HG03469 (cell line): ENCODE data around the gene LTBP1.
"Not testable (repeated sequence)": the region's sequence is repeated elsewhere in the genome, so short reads cannot be mapped to it uniquely, and the experiment has no call there.

Experiments
- ATAC-seq: cut with Tn5 transposase; IDR thresholded peaks from one replicate; pipeline ENCODE4 v1.9.1; 2021; ENCODE audit warnings: mild to moderate bottlenecking, moderate library complexity, moderate number of reproducible peaks; ENCODE audit not compliant: unreplicated experiment

The LTBP1 gene

DNA sequence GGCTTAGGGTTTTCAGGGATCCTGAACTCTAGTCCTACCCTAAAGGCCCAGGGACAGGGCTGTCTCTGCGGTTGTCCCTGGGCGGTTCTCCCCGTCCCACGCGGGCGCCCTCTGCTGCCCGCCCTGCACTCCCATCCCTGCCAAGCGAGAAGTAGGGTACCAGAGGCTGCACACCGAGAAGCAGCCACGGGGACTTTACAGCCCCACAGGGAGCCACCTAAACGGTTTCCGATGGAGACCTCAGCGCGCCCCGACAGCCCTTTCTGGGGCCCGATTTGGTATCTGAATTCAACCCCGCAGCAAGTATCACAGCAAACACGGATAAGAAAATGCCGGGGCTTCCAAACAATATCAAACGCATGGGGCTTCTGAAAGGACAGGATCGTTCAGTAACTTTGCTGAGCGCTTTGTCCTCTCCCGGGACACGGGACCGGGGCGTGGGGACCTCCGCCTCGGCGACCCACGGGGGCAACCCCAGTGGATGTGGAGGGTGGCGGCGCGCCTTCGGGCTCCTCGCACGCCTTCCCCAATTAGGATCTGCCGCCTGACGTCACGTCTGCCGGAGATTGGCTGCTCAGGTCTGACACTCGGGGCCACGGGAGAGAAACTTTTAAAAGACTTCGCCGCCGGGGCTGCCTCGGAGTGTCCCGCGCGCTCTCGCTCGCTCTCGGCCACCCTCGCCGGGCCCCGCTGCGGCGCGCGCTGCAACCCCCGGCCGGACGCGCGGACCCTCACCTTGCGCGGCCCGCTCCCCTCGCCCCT lies at the start of gene LTBP1:
Gene LTBP1 (plus strand): TSS at position 640 of the 762 bp plus-strand sequence. CDS start 372 bp downstream, outside the sequence.
- peak; percentile 67 for ATAC-seq

DNA sequence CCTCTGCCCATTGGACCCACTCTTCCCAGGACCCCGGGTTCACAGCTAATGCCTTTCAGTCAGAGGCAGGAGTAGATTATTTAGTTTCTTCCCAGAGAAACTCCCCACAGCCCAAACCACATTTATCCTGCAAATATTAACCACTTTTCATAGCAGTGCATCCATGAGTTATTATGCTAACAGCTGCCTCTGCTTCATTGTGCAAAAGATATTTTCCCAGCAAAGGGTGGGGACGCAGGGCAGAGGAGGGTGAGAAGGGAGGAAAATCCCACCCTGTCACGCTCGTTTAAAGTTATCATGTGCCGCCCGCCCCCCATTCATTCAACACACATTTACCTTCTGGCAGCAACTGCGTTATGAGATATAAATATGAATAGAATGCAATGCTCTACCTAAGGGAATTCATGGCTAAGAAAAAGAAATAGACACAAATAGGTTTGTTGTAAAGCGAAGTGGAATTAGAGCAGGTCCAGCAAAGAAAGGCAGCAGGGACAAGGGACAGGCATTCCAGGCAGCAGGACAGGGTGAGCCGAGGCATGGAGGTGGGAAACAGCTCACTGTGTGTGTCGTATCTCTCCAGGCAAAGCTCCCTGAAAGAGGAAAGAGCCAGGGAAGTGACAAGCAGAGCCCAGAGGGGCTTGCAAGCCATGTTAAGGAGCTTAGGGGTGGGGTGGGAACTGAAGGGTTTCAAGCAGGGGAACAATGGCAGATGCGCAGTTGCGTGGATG lies 46.3 kb upstream of the LTBP1 start:
- ATAC-seq: no peak

- no peak for ATAC-seq
Measured at GRCh38 chr2:32901313-32901712, 45.4 kb upstream of the LTBP1 start.

DNA sequence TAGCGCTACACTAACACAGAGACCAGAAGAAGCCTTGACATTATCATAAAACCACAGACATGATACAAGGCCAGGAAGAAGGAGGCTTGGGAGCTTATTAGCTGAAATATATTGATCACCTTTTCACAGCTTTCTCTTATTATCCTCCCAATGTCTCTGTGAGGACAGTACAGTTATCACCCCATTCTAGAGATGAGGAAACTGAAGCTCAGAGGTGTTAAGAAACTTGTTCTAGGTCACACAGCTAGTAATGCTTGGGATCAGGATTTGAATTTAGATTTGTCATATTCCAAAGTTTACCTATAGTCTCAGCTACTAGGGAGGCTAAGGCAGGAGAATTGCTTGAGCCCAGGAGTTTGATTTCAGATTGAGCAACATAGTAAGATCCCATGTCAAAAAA lies 44.6 kb upstream of the LTBP1 start:
- no peak for ATAC-seq

DNA sequence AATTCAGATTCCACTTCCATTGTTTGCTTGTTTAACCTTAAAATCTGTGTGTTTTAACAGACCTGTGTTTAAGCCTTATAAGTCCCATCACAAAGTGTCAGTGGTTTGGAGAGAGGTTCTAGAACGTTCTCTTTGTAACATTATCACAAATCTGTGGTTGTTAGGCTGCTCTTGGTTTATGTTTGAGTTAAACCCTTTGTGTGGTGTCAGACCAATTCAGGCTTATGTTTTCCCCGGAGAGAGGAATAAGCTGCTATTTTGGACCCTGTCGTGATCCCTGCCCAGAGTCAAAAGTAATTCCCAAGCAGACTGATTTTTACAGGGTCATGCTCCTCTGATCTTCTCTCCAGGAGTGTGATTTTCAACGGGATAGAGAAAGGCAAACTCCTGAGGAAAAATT lies 43.8 kb upstream of the LTBP1 start:
- ATAC-seq: no peak

DNA sequence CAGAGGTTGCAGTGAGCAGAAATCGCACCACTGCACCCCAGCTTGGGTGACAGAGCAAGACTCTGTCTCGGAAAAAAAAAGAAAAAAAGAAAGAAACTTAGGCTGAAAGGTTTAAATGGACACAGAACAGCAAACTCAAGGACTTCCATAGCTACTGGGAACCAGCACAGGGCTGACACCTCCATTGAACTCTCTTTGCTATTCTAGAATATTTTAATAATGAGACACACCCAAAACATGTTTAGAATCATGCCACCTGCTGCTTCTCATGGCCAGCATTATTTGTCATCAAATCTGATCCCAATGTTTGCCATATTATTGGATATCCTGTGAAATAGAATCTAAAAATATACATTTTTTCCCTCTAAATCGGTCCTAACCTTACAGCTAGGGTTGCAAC lies 42.7 kb upstream of the LTBP1 start:
- no peak for ATAC-seq

DNA sequence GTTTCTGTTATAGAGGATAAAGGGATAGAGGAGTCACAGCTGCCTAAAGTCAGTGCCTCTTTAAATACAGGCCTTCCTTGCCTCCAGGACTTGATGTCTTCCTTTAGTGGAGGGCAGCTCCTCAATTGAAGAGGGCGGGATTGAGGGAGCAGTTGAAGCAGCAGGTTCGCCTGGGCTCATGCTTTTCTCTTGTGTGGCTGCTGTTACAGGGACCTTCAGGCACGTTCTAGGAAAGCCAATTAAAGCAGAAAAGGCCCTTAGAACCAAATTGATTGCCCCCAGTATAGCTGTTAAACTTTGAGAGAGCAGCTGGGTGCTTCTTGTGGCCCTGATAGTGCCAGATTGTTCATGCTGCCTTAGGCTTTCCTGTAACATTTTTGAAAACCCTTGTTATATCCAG lies 42.0 kb upstream of the LTBP1 start:
- no peak for ATAC-seq

DNA sequence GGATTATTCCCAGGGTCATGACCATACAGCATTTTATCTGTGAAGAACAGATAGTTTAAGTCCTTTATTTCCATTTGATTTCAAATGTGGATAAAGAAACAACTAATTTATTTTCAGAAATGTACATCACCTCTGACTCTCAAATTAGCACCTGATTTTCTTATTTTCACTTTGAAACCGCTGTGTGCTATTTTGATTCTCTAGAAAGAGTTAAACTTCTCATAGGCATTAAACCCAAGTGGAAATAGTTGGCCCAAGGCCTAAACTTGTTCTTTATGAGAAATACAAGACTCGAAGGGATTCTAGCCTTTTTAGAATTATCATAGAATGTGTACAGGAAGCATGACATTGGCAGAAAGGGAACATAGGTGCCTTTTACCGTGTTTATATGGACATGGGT lies 41.5 kb upstream of the LTBP1 start:
- no peak for ATAC-seq

GRCh38 chr2:32910883-32911598 lies 35.7 kb upstream of the LTBP1 start:
- ATAC-seq: peak; percentile 78

GRCh38 chr2:32915694-32916093 lies 31.1 kb upstream of the LTBP1 start:
- ATAC-seq: no peak

- ATAC-seq: no peak
Measured at GRCh38 chr2:32918774-32919173, 28.0 kb upstream of the LTBP1 start.

DNA sequence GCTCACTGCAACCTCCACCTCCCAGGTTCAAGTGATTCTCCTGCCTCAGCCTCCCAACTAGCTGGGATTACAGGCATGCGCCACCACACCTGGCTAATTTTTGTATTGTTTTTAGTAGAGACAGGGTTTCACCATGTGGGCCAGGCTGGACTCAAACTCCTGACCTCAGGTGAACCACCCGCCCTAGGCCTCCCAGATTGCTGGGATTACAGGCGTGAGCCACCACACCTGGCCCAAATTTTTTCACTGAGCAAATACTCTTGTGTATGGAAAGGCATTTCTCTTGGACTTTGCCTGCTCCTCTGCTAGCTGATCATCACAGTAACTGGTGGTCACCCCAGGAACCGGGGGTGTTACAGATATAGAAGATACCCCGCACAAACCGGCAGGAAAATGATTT lies 26.9 kb upstream of the LTBP1 start:
- not testable (repeated sequence) for ATAC-seq

DNA sequence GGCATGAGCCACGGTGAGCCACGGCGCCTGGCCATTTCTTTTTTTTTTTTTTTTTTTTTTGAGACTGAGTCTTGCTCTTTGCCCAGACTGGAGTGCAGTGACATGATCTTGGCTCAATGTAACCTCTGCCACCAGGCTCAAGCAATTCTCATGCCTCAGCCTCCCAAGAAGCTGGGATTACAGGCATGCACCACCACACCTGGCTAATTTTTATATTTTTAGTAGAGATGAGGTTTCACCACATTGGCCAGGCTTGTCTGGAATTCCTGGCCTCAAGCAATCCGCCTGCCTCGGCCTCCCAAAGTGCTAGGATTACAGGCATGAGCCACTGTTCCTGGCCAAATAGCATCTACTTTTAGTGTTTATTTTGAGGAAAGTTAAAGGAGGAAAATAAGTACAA lies 25.3 kb upstream of the LTBP1 start:
- not testable (repeated sequence) for ATAC-seq

DNA sequence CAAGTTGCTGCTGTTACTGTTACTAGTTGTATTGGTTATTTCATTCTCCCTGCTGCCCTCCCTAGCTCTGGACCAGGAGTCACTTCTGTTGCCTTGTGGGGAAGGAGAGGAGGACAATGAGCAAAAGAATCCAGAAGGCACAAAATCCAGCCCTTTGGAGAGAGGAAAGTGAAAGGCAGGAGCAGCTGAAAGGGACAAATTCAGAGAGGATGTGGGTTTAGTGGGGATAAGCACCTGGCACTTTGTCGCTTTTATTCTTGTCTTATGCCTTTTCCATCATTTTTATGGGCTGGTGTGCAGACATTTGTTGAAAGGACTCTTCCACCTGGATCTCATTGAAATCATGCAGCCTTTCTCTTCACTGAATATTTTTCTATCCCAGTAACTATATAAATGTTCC lies 24.3 kb upstream of the LTBP1 start:
- no peak for ATAC-seq

DNA sequence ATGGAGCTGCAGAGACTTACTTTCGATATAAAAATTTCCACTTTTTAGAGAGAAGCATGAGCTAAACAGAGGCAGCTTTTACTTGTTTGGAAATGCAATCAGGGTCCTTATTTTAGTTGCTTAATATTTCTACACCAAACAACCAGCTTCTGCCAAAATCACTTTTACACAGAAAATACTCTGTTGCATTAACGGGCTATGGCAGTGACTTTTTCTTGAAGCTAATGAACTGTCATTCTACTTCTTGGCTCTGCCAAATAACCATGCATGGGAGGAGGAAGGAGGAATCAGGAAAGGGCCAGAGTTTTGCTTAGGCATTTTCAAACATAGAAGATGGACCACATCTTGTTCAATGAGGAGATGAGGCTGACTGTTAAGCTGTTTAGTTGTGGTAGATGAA lies 23.6 kb upstream of the LTBP1 start:
- no peak for ATAC-seq

GRCh38 chr2:32925283-32925815 lies 21.4 kb upstream of the LTBP1 start:
- ATAC-seq: no peak

- ATAC-seq: no peak
Measured at GRCh38 chr2:32925976-32926707, 20.6 kb upstream of the LTBP1 start.

DNA sequence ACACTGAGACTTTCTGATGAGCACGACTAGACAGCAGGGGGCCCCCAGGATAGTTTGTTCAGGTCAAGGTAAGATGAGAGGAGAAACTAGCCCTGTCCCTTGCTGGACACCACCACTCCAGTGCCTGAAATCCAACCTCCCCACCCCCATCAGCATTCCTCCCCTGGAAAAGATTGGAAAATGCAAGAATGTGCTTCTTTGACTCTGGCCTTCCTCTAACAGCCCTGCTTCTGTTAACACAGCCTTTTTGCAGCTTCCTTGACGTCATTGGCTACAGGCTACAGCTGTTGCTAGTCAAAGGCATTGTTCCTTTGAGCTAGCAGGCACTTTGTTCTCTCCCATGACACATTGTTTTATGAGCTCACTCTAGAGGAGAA lies 20.1 kb upstream of the LTBP1 start:
- ATAC-seq: no peak

- no peak for ATAC-seq
Measured at GRCh38 chr2:32930436-32930835, 16.3 kb upstream of the LTBP1 start.

DNA sequence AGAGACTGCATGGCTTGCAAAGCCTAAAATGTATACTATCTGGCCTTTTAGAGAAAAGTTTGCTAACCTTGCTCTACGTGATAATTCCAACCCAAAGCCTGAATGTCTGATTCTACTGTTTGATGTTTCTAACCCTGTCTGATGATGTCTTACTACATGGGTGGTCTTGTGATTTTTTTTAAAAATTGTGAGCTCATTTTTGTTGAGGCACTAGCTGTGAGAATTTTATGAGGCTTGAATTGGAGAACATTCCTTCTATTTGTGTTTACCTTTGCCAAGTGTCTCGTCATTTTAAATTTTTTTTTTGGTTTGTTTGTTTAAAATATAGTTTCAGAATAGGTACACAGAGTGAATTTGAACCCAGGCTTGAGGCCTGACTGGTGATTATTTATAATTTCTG lies 15.2 kb upstream of the LTBP1 start:
- no peak for ATAC-seq
